GM19351 (cell line): ENCODE data around the gene ZNF407.

Source experiments
- ATAC-seq: cut with Tn5 transposase; IDR thresholded peaks from one replicate; pipeline ENCODE4 v1.9.1; 2021; ENCODE audit warnings: mild to moderate bottlenecking, moderate library complexity; ENCODE audit not compliant: unreplicated experiment

ZNF407 gene

DNA sequence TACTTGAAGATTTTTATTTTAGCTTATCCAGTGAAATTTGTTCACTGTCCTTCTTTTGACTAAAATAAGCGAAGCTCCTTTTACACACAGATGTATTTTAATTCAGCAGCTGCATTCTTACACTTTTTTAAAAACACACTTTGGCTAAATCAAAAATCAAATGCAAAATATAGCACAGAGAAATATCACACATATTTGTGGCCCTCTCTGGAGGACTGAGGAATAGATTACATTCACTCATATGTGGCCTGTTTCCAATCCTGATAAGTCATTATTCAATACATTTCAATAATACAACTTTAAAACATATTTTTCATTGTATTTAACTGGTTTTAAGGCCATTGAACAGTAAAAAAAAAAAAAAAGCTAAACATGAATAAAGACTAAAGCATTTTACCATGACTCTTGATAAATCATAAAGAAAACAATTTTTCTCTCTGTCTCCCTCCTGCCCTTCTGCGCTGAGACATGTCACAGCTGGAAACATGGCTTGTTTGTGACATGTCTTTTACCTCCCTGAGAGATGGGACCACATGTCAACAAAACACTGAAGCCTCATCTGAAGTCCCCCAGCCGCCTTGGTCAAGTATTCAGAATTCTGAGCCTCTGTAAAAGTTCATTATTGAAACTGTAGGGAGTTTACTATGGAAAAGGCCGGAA lies 221.0 kb downstream of the ZNF407 start:
- ATAC-seq, result no peak

DNA sequence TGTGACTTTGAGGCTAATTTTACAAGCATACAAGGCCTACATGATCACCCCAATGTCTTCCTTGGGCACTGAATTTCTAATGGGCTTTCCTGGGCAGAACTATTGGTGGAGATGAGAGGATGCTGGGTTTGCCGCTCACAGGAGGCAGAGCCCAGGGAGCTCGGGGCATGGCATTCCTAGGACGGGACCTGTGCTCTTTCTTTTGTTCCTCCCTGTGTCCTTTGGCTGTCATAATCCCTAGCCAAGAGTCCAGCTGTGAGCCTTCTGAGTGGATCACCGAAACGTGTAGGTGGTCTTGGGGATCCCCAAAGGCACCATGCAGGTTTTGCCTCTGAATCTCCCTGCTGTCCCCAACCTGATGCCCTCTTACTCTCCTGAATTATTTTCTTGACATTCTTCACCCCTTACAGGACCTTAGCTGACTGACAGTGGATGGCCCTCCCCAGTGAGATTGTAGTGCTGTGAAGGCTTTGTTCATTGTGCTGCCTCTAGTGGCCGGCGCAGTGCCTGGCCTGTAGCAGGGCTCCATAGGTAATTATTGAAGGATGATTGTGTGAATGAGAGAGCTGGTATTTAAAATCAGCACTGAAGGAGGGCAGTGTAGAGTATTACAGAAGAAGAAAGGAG lies 221.9 kb downstream of the ZNF407 start:
- peak; percentile 98 for ATAC-seq

DNA sequence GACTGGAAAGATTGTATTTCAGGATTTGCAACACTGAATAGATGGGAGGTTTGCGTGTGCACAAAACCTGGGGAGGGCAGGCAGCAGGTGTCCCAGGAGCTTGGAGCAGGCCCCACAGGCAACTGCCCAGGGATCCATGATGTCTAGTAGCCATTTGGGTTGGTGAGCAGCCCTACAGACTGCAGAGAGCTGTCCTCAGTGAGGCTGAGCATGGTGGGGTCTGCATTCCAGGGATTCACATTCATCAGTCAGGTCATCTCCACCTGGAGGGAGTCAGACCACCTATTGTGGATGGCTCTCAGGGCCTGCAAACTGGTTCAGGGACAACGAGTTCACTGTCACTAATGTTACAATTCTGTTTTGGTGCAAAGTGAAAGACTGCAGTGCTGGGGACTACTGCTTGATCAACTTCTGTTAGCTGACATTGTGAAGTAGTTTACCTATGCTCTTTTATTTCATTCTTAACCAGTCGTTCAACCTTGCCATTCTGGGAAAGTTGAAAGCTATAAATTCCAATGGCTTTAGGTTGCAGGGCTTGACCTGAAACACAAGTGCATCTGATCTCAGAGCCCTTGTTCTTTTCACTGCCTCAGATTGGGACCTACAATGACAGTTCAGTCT lies 222.6 kb downstream of the ZNF407 start:
- ATAC-seq, result no peak

DNA sequence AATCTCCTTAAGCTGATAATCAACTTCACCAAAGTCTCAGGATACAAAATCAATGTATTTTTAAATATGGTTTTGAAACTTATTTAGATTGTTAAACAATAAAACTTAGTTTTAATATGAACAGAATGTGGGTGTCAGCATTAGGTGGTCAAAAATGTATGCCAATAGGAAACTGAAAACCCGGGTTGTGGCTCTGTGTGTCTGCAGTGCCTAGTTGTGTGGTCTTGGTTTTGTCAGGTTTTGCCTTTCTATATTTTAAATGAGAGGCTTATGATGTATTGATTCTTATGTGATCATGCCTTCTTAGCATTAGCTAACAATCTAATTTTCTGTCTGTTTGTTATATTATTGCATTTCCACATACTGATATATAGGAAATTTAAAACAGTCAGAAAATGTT lies 227.8 kb downstream of the ZNF407 start:
- ATAC-seq, result no peak

DNA sequence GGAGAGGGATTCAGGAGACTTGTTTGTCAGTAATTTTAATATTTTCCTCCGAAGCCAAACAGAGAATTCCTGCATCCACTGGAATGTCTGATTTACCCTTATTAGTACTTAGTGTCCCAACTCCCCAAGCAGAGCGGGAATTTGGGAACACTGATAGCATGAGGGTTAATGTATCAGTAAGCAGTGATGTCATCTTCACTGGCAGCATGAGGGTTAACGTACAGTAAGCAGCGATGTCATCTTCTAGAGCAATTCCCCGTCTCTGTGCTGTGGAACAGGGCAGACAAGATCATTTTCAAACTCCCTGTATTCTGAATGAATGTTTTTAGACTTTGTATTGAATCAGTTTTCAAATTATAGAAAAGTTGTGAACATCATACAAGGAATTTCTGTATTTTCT lies 228.9 kb downstream of the ZNF407 start:
- ATAC-seq, result no peak

DNA sequence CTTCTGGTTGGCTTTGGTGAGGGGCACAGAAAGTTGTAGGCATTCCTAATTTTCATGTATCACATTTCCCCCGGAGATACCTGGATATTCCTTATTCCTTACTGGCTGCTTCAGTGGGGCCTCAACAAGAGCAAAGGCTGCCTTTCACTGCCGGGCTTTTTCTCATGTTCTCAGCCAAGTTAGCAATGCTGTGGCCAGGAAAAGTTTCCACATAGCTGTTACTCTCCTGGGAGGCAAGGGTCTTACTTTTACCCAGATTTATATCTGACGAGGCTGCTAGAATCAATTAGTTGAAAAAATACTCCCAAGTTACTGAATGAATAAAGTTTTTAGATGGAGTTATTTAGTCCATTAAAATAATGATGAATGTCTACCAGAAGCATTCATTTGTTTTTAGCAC lies 230.5 kb downstream of the ZNF407 start:
- ATAC-seq, result no peak

DNA sequence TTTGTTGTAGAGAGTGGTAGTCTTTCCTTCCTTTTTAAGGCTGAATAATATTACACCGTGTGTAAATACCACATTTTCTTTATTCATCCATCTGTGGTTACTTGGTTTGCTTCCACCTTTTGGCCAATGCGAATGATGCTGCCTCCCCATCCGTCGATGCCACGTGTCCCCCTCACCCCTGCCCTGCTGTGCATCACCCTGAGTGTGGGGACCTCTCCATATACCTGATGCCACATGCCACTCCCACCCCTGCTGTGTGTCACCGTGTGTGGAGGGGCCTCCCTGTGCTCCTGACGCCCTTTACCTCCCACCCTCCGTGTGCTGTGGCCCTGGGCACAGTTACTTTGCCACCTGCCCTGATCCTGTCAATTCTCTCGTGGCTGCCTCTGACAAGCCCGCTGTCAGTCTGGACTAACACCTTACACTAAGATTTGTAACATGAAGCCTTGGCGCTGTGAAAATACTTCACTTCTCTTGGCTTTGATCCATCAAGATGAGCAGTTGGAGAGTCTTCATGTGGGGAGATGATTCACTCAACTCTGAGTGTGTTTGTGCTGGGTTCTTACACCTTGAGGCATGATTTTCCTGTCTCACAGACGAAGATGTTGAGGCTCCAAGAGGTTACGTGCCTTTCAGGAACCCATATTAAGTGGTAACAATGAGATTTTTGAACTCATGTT lies 234.0 kb downstream of the ZNF407 start:
- ATAC-seq, result no peak

DNA sequence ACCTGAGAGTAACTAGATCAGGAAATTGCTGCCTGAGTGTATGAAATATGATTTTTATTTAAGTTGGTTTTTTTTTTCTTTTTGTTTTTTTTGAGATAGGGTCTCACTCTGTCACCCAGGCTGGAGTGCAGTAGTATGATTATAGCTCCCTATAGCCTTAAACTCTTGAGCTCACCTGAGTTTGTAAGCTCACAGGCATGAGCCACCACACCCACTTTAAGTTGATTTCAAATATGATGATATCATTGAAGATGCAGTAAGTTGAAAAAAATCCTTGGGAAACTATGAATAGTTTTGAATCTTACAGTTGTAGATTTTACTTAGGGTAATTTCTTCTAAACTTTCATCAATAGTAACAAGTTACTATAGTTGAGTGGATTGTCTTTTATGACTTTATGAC lies 234.7 kb downstream of the ZNF407 start:
- ATAC-seq, result no peak

DNA sequence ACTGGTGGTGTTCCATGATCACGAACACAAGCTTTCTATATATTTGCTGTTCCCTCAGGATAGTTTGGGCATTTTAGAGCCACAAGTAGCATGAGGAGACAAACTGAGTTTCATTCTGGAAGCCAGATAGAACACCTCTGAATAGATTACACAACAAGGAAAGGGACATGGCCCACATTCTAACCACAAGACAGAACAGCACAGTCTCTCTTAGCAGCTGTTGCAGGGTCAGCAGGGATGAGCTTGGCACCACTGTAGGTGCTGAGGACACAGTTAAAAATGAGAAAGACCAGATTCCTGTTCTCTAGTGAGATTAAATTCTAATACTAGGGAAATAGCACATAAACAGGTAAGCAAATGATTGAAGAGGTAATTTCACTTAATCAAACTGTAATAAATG lies 235.3 kb downstream of the ZNF407 start:
- no peak for ATAC-seq

DNA sequence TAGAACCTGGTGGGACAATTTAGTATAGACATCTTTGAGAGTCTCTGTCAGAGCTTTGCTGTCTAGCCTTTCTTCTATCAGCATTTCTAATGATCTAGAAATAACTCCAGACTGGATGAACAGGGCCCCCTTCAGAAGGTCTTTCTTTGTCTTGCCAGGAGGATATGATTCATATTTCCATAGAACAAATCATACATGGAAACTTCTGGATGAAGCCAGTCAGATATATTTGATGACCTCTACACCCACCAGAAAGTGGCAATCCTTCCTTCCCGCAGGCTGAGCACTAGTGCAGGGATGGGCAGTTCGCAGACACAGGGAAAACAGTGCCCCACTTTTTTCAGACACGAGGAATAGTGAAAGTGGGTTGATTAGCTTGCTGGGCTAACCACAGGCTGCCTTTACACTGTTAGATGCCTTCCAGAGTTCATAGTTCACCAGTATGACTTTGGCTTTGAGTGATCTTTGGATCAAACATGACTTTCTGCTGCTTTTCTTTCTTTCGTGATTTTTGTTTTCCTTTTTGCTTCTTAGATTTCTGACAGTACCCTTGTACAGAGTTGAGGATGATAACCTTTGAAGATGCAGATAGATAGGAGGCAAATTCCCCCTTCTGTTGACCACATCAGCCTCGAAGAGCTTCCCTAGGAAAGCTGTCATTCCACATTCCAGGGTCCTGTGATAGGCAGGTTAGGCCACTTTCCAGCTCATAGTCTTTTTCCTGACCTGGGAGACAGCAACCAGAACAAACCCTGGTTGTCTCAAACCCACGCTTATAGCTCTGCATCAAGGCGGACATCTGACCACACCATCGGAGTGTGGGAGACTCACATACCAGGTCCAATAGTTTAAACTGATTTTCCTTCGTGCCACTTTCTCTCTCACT lies 237.0 kb downstream of the ZNF407 start:
- ATAC-seq, result no peak

DNA sequence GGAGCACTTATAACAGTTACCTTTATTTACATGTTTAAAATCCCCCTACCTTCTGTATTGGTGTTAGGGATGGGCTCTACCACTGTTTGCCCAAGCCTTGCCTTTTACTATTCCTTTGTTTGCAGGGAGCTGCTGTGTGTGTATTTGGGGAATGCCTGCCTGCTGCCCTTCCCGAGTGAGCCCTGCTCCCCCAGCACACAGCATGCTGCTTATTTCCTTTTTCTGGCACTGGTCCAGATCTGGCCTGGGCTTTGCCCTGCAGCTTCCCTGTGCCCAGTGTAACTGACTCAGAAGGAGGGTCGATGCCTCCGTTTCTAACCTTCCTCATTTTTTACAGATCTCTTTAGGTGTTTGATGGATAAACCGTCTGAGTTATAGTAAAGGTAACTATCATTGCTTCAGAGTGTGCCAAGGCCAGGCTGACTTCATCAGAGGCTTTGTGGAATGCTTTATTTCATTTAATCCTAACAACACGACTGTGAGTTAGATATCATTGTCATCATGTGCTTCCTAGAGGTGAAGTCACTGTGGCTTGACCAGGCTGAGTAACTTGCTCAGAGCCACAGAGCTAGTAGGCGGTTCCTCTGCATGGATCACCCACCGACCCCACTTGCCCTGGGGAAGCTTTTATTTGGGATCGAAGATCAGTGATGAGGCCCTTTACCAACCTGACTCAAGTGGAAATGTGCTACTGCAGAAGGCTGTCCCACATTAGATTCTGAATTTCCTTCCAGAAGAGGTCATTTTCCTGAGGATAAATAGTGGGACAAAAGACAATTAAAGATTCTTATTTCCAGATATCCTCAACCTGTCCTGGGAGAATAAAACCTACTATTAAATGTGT lies 238.8 kb downstream of the ZNF407 start:
- ATAC-seq, result no peak

DNA sequence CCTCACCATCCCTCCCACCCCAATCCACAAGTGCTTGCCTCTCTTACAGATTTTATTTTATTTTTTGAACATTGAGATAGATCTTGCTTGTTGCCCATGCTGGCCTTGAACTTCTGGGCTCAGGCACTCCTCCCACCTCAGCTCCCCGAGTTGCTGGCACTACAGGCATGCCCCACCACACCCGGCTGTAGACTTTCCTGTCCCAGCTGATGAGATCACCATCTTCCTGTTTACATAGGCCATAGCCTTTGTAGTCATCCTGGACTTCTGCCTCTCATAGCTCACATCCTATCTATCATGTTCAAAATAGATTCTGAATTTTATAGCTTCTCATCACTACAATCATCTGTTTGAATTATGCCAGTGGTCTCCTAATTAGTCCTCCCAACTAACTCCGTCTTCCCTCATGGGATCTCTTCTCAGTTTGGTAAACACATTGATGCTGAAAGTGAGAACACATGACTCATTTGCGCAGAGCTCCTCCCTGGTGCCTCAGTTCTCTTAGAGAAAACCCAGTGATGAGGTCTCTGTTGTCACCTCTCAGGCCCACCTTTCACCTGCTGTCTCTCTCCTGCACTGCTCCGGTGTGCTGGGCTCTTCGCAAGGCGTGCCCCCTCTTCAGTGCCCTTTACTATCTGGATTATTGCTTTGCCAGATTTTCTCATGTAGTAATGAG lies 243.0 kb downstream of the ZNF407 start:
- ATAC-seq, result no peak

DNA sequence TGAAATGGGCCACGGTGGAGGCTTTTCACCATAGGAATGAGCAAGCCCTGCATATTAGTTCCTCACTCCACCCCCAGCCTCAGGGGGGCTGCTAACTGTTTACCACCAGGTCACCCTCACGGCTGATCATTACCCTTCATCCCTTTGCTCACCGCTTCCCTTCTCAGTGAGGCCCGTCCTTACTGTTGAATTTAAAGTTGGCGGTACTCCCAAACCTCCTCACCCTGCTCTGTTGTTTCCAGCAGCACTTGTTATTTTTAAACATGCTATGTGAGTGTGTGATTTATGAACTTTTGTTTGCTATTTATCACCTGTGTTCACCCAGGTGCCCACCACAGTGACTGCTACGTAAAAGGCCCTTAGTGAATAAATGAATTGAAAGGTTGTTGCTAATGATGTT lies 243.6 kb downstream of the ZNF407 start:
- ATAC-seq, result no peak

DNA sequence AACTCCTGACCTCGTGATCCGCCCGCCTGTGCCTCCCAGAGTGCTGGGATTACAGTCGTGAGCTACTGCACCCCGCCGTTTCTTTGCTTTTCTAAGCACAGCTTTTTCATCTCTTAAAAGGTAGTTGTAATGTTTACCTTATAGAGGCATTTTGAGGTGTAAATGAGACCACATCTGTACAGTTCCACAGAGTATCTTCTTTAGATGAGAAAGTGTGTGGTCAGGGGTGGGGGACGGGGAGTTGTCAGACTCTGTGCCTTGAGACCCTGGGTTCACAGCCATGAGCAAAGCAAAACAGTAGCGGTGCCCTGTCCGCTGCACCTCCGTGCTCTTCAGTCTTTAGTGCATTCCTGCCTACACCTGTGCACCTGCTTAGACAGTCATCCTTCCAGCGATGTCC lies 251.6 kb downstream of the ZNF407 start:
- ATAC-seq, result no peak

DNA sequence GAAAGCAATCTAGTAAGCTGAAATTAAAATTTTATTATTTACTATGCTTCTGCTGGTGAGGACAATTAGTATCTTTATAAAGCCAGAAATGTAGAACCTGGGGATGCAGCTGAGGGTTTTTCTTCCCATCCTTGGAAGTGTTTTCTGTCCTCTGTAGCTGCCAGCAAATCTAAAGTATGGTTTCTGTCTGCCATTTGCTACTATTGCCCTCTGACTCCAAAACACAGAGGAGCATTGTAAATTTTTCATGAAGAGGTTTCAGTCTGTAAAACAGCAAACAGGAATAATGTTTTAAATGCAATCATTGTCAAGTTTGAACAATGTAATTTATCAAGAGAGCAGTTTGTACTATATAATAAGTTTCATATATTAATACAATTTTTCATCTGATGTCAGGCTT lies 258.8 kb downstream of the ZNF407 start:
- ATAC-seq, result no peak

DNA sequence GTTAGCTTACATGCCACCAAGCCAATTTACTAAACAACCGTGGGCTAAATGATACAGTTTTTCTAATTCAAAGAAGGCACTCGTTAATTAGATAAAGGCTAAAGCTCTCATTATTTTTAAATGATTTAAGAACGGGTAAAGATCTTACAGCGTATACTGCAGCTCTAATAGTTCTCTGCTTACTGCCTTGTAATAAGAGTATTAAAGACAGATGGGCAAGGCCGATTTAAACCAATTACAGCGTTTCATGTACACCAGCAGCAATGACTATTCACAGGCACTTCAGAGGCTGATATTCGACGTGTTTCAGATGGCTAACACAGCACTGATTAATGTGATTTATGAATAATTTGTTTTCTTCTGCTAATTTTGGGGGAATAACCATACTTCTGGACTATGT lies 259.3 kb downstream of the ZNF407 start:
- ATAC-seq, result no peak

DNA sequence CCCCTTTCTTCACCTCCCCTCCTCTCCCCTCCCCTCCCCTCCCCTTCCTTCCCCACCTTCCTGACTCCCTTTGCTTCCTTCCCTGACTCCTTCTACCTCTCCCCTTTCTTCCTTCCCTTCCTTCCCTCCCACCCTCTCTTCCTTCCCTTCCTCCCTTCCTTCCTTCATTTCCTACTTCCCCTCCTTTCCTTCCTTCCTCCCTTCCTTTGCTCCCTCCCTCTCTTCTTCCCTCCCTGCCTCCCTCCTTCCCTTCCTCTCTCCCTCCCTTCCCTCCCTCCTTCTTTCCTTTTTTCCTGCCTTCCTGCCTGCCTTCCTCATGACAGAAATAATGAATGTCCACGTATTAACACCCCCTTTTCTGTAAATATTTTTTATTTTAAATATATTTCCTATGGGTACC lies 260.2 kb downstream of the ZNF407 start:
- no peak for ATAC-seq

DNA sequence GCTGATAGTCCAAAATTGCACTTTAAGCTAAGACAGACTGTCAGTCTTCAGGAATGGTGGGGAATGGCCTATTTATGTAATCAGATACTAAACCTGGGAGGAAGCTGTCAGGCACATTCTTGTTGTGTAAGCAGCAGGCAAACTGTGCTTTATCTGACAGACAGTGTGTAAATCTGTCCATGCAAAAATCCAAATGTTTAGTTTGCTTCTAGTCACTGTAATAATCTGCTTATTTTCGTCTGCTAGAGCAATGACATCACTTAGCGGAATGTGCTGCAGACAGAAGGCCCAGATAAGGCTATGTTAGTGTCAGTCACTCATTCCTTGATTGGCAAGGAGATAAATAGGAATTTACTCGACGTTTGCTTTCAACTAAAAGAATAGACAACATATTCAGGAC lies 263.5 kb downstream of the ZNF407 start:
- no peak for ATAC-seq

DNA sequence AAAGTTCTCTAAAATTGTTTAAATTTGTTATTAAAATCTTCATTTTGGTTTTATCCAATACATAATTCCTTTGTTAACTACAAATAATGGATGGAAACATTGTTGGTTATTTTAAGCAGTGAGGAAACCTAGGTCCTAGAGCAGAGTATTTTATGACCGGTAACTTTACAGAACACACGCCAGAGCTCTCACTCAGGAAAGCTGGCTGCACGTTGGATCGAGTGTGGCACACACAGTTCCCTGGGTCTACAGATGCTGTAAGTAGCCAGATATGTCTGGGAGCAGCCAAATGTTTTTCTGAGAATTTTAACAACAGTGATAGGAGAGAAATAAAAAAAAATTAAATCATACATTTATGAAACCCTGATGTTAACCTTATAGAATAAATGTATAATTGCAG lies 264.4 kb downstream of the ZNF407 start:
- no peak for ATAC-seq

DNA sequence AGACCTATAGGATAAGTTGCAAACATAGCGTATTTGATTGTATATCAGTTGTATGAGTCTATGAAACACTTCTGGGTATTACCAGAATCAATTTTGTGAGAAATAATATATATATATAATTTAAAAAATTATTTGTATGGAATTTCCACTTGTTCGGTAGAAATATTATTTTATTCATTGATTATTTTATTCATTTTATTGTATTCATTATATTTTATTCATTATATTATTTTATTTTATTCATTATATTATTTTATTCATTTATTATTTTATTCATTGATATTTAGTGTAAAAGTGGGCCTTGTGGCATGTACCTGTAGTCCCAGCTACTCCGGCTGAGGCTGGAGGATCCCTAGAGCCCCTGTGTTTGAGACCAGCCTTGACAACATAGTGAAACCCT lies 268.9 kb downstream of the ZNF407 start:
- no peak for ATAC-seq
